Kasumi-1 (cell line): ENCODE data around the gene NCOA5.
"Not testable (repeated sequence)": the region's sequence is repeated elsewhere in the genome, so short reads cannot be mapped to it uniquely, and the experiment has no call there.

Source experiments
- DNase-seq, 2 experiments: peaks; one replicate each; lab custom pipeline; 2025; lab: John Stamatoyannopoulos, UW

The NCOA5 gene

GRCh38 chr20:46120136-46120535, 30.4 kb upstream of the NCOA5 start:
- no peak for DNase-seq

GRCh38 chr20:46119547-46119946, 29.8 kb upstream of the NCOA5 start:
- DNase-seq, result no peak

DNA sequence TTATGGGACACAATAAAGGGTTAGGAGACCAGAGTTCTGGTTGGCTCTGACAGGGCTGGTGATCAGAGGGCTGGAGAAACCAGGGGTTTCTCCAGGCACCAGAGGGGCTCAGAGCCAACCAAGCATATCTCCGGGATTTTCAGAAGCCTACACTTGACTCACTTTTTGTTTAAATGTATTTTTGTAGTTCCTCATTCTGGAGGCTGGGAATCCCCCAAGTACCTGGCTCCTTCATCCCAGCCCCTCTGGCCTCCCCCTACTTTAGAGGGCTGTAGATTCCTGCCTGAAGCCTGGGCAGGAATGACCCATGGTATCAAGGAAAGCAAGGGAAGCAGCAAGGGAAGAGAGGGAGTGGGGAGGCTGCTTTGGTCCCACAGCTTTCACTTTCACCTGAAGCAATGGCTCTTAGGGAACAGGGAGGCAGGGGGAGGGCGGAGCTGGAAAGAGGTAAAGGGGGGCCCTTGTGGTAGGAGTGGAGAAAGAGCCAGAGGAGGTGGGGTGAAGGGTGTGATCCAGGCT, 29.3 kb upstream of the NCOA5 start:
- no peak for DNase-seq

DNA sequence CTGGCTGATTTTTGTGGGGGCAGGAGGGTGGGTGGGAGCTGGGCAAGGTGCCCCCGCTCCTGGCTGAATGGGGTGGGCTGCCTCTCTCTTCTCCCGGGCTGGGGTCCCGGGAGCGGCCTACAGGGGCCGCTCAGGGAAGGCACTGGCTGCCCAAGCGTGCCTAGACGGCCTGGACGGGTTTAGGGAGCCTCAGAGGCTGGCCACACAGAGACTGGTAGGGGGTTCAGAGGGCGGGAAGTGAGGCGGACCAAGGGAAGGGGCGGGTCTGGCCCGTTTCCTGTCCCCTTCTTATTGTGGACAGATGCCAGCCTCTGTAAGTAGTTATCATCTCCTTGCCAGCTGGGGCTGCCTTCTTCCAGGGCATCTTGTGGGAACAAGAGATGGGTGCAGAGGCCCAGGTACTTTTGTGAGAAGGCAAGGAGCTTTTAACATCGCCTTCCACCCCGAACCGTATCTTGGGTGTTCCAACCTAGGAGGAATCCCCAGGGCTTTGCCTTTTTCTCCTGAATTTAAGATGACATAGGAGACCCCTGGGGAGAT, 28.8 kb upstream of the NCOA5 start:
- DNase-seq, result no peak

DNA sequence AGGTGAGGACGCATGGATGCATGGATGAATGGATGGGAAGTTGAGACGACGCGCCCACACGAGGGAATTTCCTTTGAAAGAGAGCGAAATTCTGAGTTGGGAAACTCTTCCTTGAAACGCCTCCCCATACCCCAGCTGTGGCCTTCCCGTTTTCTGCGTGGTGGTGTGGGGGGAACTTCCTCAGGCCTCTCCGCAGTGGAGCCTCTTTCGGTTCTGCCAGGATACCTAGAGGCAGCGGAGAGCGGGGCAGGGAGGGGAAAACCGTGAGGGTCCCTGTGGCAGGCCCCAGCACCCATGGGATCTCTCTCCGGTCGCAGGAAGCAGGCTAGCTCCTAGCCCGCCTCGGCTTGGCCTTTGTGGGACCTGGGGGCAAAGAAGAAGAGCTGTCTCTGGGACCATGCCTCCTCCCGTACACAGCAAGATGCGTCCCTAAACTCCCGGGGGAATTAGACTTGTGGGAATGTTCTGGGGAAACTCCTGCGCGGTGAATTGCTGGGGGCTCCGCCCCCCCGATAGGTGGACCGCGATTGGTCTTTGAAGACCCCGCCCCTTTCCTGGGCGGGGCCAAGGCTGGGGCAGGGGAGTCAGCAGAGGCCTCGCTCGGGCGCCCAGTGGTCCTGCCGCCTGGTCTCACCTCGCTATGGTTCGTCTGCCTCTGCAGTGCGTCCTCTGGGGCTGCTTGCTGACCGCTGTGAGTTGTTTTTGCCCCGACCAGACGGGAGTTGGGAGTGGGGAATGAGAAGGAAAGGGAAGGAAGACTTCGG, 28.1 kb upstream of the NCOA5 start, which contains the start of gene CD40:
TSS of gene CD40 (plus strand) at position 611 of the 764 bp plus-strand sequence. CDS start at position 641, 30 bp downstream.
- DNase-seq, result peak; percentile 6 to 19

DNA sequence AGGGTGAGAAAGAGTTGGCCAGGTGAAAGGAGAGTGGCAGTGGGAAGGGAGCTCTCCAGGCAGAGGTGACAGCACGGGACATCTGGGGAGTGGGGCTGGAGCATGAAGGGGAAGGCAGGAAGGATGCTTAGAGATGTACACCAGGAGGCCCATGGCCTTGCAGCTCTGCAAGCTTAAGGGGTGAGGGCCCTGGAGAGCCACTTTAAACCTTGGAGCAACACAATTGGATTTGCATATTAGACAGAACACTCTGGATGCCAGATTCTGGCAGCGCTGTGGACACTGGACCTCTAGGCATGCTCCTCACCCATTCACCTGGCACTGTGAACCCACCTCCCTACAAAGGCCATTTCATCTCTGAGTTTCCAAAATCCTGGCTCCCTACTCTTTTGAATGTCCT, 24.7 kb upstream of the NCOA5 start:
- no peak for DNase-seq

DNA sequence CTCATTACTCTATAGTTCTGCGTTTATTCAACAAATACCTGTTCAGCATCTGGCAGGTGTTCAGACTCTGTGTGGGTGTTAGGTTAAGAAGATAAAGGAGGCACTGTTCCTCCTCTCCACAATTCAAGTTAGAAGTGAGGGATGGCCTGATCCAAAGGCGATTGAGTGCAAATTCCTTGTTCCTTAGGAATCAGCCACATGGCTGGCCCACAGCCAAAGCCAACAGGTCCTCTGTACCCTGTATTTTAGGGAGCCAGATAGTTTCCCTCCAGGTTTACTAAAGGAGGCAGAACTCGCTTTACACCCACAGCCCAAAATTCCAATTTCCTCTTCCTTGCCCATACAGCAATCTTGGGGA, 23.3 kb upstream of the NCOA5 start:
- no peak for DNase-seq

DNA sequence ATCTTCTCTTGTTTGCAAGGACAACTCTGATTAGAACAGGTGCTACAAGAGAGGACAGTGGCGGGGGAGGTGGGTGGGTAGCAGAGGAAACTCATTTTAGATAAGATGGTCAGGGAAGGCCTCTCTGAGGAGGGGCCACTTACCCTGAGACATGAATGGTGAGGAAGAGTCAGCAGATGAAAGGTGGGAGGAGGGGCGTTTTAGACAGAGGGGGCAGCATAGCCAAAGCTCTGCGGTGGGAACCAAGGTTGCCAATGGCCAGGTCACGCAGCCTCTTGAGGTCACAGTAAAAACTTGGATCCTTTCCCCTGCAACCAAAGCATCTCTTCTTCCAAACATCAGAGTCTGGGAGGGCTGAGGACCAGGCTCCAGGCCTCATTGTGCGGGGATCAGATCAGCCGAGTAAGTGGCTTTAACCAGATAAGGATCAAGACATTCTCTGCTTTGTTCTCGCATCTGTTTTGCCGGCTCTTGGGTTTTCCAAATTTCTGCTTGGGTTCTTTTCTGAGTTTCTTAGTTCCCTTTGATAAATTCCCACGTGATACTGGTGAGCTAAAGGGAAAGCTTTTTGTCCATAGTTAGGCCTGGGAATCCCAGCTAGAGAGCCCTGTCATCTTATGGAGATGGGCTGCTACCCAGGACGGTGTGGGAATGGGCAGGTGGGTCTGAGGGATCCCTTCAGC, 22.8 kb upstream of the NCOA5 start:
- no peak for DNase-seq

DNA sequence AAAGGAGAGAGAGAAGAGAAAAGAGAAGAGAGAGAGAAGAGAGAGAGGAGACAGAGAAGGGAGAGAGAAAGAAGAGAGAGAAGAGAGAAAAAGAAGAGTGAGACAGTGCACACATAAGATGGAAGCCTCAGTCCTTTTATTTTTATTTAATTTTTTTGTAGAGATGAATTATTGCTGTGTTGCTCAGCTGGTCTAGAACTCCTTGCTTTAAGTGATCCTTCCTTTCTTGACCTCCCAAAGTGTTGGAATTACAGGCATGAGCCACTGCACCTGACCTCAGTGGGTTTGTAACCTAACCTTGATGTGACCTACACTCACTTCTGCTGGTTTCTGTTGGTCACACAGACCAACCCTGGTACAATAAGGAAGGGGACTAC, 22.1 kb upstream of the NCOA5 start:
- no peak for DNase-seq

DNA sequence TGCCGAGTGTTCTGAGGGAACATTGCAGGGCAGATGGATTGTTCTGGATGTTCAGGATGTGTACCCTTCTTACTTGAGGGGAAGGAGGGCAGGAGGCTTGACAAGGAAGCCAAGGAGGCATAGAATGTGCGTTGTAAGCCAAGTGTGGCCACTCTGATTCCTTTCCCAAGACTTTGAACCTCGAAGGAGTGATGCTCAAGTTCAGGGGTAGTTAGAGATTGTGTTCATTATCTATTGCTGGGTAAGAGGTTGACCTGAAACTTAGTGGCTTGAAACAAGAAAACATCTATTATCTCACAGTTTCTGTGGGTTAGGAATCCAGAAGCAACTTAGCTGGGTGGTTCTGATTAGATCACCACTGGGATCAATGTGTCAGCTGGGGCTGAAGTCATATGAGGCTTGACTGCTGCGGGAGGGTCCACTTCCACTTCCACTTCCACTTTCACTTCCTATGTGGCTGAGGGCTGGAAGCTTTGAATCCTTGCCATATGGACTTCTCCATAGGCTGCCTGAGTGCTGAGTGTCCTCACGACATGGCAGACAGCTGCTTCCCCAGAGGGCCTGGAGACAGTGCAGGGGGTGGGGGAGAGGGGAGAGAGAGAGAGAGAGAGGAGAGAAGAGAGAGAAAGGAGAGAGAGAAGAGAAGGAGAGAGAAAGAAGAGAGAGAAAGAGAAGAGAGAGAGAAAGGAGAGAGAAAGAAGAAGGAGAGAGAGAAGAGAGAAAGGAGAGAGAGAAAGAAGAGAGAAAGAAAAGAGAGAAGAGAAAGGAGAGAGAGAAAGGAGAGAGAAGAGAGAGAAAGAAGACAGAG, 21.5 kb upstream of the NCOA5 start:
- no peak for DNase-seq

- DNase-seq, result no peak
Observed at GRCh38 chr20:46108976-46109375, 19.2 kb upstream of the NCOA5 start.

GRCh38 chr20:46108435-46108841, 18.7 kb upstream of the NCOA5 start:
- no peak for DNase-seq

DNA sequence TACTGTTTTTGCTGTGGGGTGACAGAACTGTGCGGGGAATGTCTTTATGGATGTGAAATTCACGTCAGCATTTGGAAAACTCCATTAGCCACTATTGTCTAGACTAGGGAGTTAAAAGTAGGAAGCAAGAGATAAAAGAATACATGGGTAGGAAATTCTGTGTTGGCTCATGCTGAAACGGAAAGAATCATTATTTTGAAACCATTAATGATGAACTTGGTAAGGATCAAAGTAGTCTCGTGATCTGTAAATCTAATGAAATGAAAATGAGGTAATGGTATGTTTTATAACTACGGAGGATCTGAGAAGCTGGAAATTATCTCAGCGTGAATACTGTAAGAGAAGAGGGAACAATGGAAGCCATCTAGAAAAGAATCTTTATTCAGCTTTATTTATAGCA, 17.3 kb upstream of the NCOA5 start:
- DNase-seq, result no peak

DNA sequence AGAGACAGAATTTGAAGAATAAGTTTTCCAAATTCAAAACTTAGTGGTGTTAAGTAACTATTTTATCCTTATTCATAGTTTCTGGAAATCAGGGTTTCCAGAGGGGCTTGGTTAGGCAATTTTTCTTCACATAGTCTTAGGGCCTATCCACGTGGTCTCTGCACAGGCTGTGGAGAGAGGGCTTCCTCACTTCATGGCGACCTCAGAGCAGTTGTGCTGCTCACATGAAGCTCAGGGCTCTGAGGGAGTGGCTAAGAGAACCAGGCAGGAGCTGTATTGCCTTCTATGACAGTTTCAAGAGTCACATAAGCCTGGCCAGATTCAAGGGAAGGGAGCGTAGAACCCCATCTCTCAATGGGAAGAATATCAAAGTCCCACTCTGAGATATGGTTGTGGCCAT, 14.5 kb upstream of the NCOA5 start:
- no peak for DNase-seq

GRCh38 chr20:46102940-46103339, 13.2 kb upstream of the NCOA5 start:
- no peak for DNase-seq

DNA sequence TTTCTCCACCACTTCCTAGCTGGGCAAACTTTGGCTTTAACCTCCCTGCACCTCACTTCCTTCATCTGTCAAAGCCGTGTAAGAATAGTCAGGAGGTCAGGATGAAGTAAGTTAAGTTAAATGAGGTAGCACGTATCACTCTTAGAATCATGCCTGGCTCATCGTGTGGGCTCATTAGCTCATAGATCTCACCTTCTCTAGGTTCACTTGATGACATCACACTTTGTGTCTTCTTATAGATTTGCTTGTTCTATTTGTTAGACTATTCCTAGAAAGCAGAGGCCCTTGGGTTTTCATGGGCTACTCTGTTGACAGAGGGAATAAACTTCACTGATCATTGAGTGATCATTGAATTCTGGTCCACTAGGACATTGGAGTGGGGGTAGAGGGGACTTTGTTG, 12.2 kb upstream of the NCOA5 start:
- DNase-seq, result no peak

DNA sequence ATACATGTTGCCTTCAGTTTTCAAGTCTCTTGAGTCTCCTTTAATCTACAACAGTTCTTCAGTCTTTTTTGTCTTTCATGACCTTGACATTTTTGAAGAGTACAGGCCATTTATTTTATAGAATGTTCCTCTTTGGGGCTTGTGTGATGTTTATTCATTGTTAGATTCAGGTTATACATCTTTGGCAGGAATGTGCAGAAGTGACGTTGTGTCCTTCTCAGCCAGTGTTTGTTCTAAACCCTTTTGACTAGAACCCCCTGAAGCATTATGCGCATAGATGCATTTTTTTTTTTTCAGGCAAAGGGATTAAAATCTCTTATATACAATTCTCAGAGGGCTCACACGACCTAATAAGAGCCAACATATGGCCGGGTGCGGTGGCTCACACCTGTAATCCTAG, 11.2 kb upstream of the NCOA5 start:
- DNase-seq, result no peak

- DNase-seq, result not testable (repeated sequence)
Observed at GRCh38 chr20:46100444-46100843, 10.7 kb upstream of the NCOA5 start.

GRCh38 chr20:46099491-46100287, 9.9 kb upstream of the NCOA5 start:
- DNase-seq, result no peak

GRCh38 chr20:46093531-46093930, 3.8 kb upstream of the NCOA5 start:
- DNase-seq, result no peak
